Fibroblast of pulmonary artery (primary cell): ENCODE results near the gene RIIAD1.
"Not testable (repeated sequence)": the region's sequence is repeated elsewhere in the genome, so short reads cannot be mapped to it uniquely, and the experiment has no call there.

Experiments used
- DNase-seq: peaks from one replicate; pipeline ENCODE4 v3.0.0-alpha.2; 2010; ENCODE audit warnings: low read depth
- H3K4me3 ChIP-seq: replicated peaks from 2 replicates; pipeline ENCODE4 v1.5.1; 2011; ENCODE audit warnings: low read depth, mild to moderate bottlenecking, control low read depth, low read length, moderate library complexity
- TF ChIP-seq, protein P1 (sequence below): IDR thresholded peaks from 2 replicates; pipeline ENCODE4 v1.5.1; 2011; ENCODE audit warnings: mild to moderate bottlenecking, control low read depth, low read length, inconsistent platforms; ENCODE audit errors: missing control alignments

RIIAD1 gene, protein sequence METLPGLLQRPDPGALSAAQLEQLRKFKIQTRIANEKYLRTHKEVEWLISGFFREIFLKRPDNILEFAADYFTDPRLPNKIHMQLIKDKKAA

DNA sequence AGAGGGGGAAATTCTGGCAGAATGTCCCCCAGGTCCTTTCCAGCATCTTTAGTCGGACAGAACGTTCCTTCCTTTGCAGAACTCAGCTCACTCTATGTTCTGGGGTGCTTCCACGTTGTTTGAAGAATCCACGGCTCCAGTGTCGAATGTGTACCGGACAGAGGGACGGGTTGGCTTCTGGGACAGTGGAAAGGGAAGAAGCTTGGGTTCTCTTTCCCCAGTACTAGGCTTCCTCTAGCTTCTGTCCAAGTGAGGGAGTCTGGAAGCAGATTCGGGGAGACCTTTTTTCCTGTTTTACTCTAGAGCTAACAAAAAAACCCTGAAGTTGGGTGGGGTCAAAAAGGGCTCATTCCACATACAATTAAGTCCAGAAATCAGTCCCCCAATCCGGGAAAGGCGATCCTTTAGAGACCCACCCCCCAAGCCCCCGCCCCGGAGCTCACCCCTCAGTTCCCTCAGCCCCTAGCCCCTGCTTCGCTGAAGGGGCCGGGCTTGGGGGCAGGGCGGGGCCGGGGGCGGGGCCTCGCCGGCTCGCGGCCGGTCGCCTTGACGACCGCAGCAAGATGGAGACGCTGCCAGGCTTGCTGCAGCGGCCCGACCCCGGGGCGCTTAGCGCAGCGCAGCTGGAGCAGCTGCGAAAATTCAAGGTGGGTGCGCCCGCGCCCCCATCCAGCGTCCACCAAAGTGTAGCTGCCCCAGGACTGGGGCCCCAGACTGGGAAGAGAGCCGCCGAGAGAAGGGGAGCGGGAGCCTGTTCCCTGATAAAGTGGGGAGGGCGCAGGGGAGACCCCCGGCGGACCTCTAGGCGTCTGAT, at the start of gene RIIAD1:
Gene RIIAD1, plus strand, starts transcription at position 549 of the 814 bp plus-strand sequence. Its CDS starts 15 bp downstream, at position 564.
- DNase-seq, result peak; percentile 26
- H3K4me3 ChIP-seq, result peak within 1 kb of the TSS; percentile 49
- TF ChIP-seq, protein P1, sequence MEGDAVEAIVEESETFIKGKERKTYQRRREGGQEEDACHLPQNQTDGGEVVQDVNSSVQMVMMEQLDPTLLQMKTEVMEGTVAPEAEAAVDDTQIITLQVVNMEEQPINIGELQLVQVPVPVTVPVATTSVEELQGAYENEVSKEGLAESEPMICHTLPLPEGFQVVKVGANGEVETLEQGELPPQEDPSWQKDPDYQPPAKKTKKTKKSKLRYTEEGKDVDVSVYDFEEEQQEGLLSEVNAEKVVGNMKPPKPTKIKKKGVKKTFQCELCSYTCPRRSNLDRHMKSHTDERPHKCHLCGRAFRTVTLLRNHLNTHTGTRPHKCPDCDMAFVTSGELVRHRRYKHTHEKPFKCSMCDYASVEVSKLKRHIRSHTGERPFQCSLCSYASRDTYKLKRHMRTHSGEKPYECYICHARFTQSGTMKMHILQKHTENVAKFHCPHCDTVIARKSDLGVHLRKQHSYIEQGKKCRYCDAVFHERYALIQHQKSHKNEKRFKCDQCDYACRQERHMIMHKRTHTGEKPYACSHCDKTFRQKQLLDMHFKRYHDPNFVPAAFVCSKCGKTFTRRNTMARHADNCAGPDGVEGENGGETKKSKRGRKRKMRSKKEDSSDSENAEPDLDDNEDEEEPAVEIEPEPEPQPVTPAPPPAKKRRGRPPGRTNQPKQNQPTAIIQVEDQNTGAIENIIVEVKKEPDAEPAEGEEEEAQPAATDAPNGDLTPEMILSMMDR, result no peak

DNA sequence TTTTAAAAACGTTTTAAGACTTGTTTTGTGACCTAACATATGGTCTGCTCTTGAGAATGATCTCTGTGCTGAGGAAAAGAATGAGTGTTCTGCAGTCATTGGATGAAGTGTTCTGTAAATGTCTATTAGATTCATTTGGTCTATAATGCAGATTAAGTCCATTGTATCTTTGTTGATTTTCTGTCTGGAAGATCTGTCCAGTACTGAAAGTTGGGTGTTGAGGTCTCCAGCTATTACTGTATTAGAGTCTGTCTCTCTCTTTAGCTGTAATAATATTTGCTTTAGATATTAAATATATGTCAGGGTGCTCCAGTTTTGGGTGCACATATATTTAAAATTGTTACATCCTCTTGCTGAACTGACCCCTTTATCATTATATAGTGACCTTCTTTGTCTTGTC, 47.9 kb upstream of the RIIAD1 start:
- TF ChIP-seq, protein P1, result no peak
- no peak for DNase-seq
- H3K4me3 ChIP-seq, result no peak overlapping the region

DNA sequence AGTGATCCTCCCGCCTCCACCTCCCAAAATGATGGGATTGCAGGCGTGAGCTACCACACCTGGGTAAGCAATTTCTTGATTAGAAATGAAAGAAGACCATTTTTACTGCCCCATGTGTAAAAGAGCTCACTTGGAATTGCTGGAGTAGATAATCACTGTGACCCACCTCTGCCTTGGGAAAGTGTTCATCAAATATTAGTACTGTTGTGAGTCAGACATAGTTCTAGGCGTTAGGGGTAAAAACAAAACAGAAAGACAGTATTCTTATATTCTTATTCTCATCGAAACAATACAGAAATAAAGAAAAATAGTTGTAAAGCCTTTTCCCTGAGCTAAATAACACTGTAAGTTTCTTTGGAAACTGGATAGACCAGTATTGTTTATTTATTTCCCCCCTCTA, 40.9 kb upstream of the RIIAD1 start:
- TF ChIP-seq, protein P1, result no peak

DNA sequence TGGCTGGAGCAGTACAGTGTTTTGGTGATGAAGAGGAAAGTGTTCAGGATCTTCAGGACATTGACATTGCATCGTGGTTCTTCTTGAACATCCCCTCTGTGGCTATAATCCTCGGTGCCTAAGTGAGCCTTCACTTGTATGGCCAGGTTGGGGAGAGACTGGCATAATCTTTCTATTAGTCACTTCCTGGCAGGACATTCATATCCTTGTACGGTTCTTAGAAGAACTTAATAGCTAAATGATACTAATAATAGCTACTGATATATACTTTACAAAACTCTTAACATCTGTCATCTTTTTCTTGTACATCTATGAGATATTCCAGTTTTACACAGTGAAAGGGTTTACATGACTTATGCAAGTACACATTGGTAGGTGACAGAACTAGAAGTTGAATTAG, 40.5 kb upstream of the RIIAD1 start:
- DNase-seq, result peak; percentile 89
- TF ChIP-seq, protein P1, result no peak
- H3K4me3 ChIP-seq, result no peak overlapping the region

More for the DNA sequence above, 40.9 kb upstream of the RIIAD1 start:
- DNase-seq, result peak; percentile 16
- no peak overlapping the region for H3K4me3 ChIP-seq

DNA sequence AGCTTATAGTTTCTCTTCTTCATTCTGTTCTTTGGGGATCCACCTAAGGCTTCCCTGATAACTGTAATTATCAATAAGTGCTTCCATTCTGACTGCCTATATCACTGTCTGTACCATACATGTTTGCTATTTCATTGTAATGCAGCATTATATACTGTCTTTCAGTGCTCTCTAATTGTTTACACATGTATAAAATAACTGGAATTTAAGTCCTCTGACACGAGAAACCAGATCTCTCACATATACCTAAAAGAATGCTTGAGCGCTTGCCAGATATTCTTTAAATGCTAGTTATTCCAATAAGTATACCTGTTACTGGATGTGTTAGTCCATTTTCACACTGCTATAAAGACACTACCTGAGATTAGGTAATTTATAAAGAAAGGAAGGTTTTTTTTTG, 39.4 kb upstream of the RIIAD1 start:
- no peak overlapping the region for H3K4me3 ChIP-seq
- TF ChIP-seq, protein P1, result no peak
- DNase-seq, result no peak

DNA sequence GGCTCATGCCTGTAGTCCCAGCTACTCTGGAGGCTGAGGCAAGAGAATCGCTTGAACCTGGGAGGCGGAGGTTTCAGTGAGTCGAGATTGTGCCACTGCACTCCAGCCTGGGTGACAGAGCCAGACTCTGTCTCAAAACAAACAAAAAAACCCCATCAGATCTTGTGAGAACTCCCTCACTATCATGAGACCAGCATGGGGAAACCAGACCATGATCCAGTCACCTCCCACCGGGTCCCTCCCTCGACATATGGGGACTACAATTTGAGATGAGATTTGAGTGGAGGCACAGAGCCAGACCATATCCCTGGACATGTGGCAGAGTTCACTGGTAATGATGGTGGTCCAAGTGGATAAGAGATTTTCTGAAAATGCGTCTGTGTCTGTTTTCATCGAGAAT, 38.4 kb upstream of the RIIAD1 start:
- DNase-seq, H3K4me3 ChIP-seq: not testable (repeated sequence)

DNA sequence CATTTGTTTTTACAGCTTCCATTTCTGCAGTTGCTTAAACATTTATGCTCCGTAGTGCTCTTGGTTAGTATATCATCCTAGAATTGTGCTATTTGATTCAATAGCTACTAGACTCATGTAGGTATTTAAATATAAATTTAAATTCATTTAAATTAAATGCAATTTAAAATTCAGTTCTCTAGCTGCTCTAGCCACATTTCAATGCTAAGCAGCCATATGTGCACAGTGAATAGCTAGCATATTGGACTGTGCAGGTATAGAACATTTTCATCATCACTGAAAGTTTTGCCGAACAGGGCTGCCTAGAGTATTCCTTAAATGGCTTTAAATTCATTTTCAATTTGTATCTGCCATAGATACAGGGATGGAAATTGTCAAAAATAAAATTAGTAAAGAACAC, 37.2 kb upstream of the RIIAD1 start:
- no peak overlapping the region for H3K4me3 ChIP-seq
- DNase-seq, result no peak
- TF ChIP-seq, protein P1, result no peak
